ENCODE measurements around the gene TEP1. TPM values are rescaled to one million over a fixed set of nuclear protein-coding genes. Genes with fewer than 3 reads are reported as not detected.
"Not testable (repeated sequence)": the region's sequence is repeated elsewhere in the genome, so short reads cannot be mapped to it uniquely, and the experiment has no call there.

The TEP1 gene
- polyA plus RNA-seq, 3 donors: 2.3 to 78.9 (median 7.1) TPM

- no peak overlapping the region for H3K4me3 ChIP-seq (replicated peaks in 1 of 3; ENCODE audit: low read depth in 2 of 3, low read length in 3 of 3)
- no peak overlapping the region for H3K4me2 ChIP-seq (replicated peaks; ENCODE audit: extremely low read depth, low read length, poor library complexity, severe bottlenecking)
- H2AFZ ChIP-seq (ENCODE audit: insufficient read depth, low read depth, low read length, poor library complexity, severe bottlenecking): no peak overlapping the region
- no peak overlapping the region for H3K9ac ChIP-seq (ENCODE audit: insufficient read depth, low read length, poor library complexity, severe bottlenecking)
- Mint-ChIP-seq H3K36me3 (peaks cover 9 to 30% of the 10 kb centered on the region in 2 donors), H3K27me3 (ENCODE audit: low read depth in 3 of 3) (peaks cover 0 to 1% (median 0%) of the 10 kb centered on the region in 3 donors), H3K27ac (no peak overlapping the region), H3K9me3 (no peaks in the 10 kb centered on the region), H3K4me3 (no peak overlapping the region), H3K4me1 (peaks cover 9% of the 10 kb centered on the region)
- no peak overlapping the region for H3K27ac ChIP-seq (ENCODE audit: low read depth in 1 of 2, low read length in 2 of 2)
- 100% methylated on average over 2 of the region's 5 CpGs for WGBS (ENCODE audit: insufficient coverage)
- H3K4me1 ChIP-seq (ENCODE audit: control insufficient read depth in 1 of 2, insufficient read depth in 2 of 2, low read length in 2 of 2): peaks cover 16% of the 10 kb centered on the region in 2 donors
- H3K36me3 ChIP-seq (replicated peaks in 1 of 2; ENCODE audit: control insufficient read depth in 1 of 2, insufficient read depth in 2 of 2, low read length in 2 of 2): peaks cover 61 to 69% of the 10 kb centered on the region in 2 donors
- H3K79me2 ChIP-seq (ENCODE audit: insufficient read depth, low read length): peaks cover 2% of the 10 kb centered on the region
- H4K20me1 ChIP-seq (ENCODE audit: insufficient read depth, low read length): no peaks in the 10 kb centered on the region
- no peak for TF ChIP-seq CTCF (IDR thresholded peaks at IDR 0.05)
- intact Hi-C loops (cut with micrococcal nuclease): no loop called here
- H3K9me3 ChIP-seq (replicated peaks in 1 of 2; ENCODE audit: control insufficient read depth in 1 of 2, insufficient read depth in 1 of 2, low read length in 2 of 2): no peaks in the 10 kb centered on the region
- DNase-seq: no peak
- no peaks in the 10 kb centered on the region for H3K27me3 ChIP-seq (ENCODE audit: control insufficient read depth in 2 of 2, insufficient read depth in 2 of 2, low read length in 2 of 2)
Observed at GRCh38 chr14:20446889-20447288, 33.6 kb upstream of the TEP1 start.

DNA sequence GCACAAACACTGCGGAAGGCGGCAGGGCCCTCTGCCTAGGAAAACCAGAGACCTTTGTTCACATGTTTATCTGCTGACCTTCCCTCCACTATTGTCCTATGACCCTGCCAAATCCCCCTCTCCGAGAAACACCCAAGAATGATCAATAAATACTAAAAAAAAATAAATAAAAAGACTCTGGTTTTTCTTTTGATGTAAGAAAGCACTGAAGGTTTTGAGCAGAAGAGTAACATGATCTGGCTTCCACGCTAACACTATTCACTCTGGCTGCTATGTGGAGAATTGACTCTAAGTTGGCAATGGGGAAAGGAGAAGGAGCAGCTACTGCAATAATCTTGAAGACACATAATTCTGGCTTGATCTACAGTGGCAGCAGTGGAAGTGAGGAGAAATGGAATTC, 30.3 kb upstream of the TEP1 start:
- H3K4me3 ChIP-seq (replicated peaks in 1 of 3; ENCODE audit: low read depth in 2 of 3, low read length in 3 of 3); H3K27ac Mint-ChIP-seq; H3K9ac ChIP-seq (ENCODE audit: insufficient read depth, low read length, poor library complexity, severe bottlenecking); H3K9me3 Mint-ChIP-seq; H3K27ac ChIP-seq (ENCODE audit: low read depth in 1 of 2, low read length in 2 of 2); H3K9me3 ChIP-seq (replicated peaks in 1 of 2; ENCODE audit: control insufficient read depth in 1 of 2, insufficient read depth in 1 of 2, low read length in 2 of 2); H3K27me3 ChIP-seq (ENCODE audit: control insufficient read depth in 2 of 2, insufficient read depth in 2 of 2, low read length in 2 of 2); H3K27me3 Mint-ChIP-seq (ENCODE audit: low read depth in 3 of 3); H3K4me2 ChIP-seq (replicated peaks; ENCODE audit: extremely low read depth, low read length, poor library complexity, severe bottlenecking); intact Hi-C loops (cut with micrococcal nuclease); H2AFZ ChIP-seq (ENCODE audit: insufficient read depth, low read depth, low read length, poor library complexity, severe bottlenecking); H4K20me1 ChIP-seq (ENCODE audit: insufficient read depth, low read length); H3K79me2 ChIP-seq (ENCODE audit: insufficient read depth, low read length); DNase-seq; H3K36me3 Mint-ChIP-seq; H3K4me3 Mint-ChIP-seq: not testable (repeated sequence)
- peaks cover 37% of the 10 kb centered on the region for H3K4me1 Mint-ChIP-seq
- peaks cover 31 to 39% of the 10 kb centered on the region in 2 donors for H3K36me3 ChIP-seq (replicated peaks in 1 of 2; ENCODE audit: control insufficient read depth in 1 of 2, insufficient read depth in 2 of 2, low read length in 2 of 2)
- peaks cover 34 to 39% of the 10 kb centered on the region in 2 donors for H3K4me1 ChIP-seq (ENCODE audit: control insufficient read depth in 1 of 2, insufficient read depth in 2 of 2, low read length in 2 of 2)
- no CpG with 5 or more reads among the region's 4 CpGs for WGBS (ENCODE audit: insufficient coverage)

Measured in CD14-positive monocyte (primary cell).